Gastroesophageal sphincter (tissue), 3 donors: ENCODE measurements around the gene GRK1.

Experiments
- POLR2A ChIP-seq, 2 donors: fragments of 450-650 bp; IDR thresholded peaks; one replicate each; pipeline ENCODE4 v1.6.1; 2017; ENCODE audit warnings: antibody characterized with exemption in 2 of 2, mild to moderate bottlenecking in 2 of 2, moderate library complexity in 1 of 2
- POLR2AphosphoS5 ChIP-seq: sonication (generic); formaldehyde crosslinking; IDR thresholded peaks from one replicate; pipeline ENCODE4 v1.6.1; 2017; ENCODE audit warnings: antibody characterized with exemption
- TF ChIP-seq, protein P1 (sequence below), 4 experiments: fragments of 200-600 bp in 2 of 4; fragments of 450-650 bp in 2 of 4; sonication (generic) in 1 of 4; IDR thresholded peaks; one replicate each; pipeline ENCODE4 v1.5.1; 2017 to 2019; ENCODE audit warnings: antibody characterized with exemption in 4 of 4, mild to moderate bottlenecking in 2 of 4, moderate library complexity in 2 of 4

DNA sequence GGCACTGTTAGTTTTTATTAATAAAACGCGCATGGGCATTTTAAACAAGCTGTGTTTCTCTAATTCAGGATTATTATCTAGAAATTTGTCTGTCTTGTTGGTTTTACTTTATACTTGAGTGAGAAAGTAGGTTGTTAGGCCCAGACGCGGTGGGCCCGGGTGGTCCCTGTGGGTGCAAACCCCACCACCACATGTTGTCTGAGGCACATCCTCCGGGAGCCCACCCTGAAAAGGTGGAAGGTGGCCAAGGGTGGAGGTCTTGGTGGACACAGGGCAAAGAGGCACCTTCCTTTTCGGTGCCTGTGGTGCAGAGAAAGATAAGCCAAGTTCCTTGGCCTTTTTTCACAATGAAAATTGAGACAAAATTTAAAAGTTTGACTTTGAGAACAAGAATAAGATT is 25.6 kb upstream of the GRK1 start:
- no peak for TF ChIP-seq POLR2A (IDR thresholded peaks at IDR 0.05)
- no peak for TF ChIP-seq POLR2AphosphoS5
- TF ChIP-seq, protein P1, sequence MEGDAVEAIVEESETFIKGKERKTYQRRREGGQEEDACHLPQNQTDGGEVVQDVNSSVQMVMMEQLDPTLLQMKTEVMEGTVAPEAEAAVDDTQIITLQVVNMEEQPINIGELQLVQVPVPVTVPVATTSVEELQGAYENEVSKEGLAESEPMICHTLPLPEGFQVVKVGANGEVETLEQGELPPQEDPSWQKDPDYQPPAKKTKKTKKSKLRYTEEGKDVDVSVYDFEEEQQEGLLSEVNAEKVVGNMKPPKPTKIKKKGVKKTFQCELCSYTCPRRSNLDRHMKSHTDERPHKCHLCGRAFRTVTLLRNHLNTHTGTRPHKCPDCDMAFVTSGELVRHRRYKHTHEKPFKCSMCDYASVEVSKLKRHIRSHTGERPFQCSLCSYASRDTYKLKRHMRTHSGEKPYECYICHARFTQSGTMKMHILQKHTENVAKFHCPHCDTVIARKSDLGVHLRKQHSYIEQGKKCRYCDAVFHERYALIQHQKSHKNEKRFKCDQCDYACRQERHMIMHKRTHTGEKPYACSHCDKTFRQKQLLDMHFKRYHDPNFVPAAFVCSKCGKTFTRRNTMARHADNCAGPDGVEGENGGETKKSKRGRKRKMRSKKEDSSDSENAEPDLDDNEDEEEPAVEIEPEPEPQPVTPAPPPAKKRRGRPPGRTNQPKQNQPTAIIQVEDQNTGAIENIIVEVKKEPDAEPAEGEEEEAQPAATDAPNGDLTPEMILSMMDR (IDR thresholded peaks at IDR 0.05): no peak
